K562 (cell line): ENCODE data around the gene PRKAG1. TPM values are rescaled to one million over a fixed set of nuclear protein-coding genes. Genes with fewer than 3 reads are reported as not detected.

Experiments used
- ATAC-seq: fragments of 200-7000 bp; cut with Tn5 transposase; 3 replicates; pipeline ENCODE4 v1.9.1; 2020; ENCODE audit warnings: moderate library complexity
- BruUV-seq: library from RNA; stranded (reverse); fragments of 400-500 nt; replicated peaks from 2 replicates; lab custom pipeline; 2021; lab: Mats Ljungman, UMichigan
- CTCF ChIA-PET: fragments of 300-600 bp; formaldehyde crosslinking; extraction: SDS; loops from one replicate; lab custom pipeline; 2021; ENCODE audit warnings: low intra/inter-chr PET ratio; lab: Yijun Ruan, JAX
- POLR2A ChIA-PET: fragments of 300-600, 350-650 bp; sonication (Branson Sonifier 250); formaldehyde crosslinking; extraction: SDS; loops from one replicate; lab custom pipeline; 2021; ENCODE audit warnings: antibody characterized with exemption, inconsistent platforms; lab: Yijun Ruan, JAX
- DNase-seq, 4 experiments: peaks; one replicate each; pipeline versions ENCODE4 v3.0.0 to v3.0.0-alpha.2; 2011 to 2018; ENCODE audit warnings: low spot score in 3 of 4, mixed read lengths in 3 of 4; ENCODE audit errors: extremely low read depth in 1 of 4
- FAIRE-seq: peaks from 2 replicates; lab custom pipeline; 2011; peaks lifted over from hg19 to GRCh38; lab: Jason Lieb, UNC
- H2AFZ ChIP-seq: 2 replicates; pipeline ENCODE4 v1.6.0; 2011; ENCODE audit warnings: low read depth, low read length, control low read depth, inconsistent platforms
- H3K27ac ChIP-seq: fragments of 200-600 bp; 3 replicates; pipeline ENCODE4 v1.8.0; 2011; ENCODE audit warnings: low read depth, mild to moderate bottlenecking, control low read depth, inconsistent platforms, low read length, moderate library complexity, mixed read lengths; ENCODE audit errors: extremely low read depth
- H3K27me3 ChIP-seq, 2 experiments: fragments of 300-600 bp in 1 of 2; 2 replicates in 1 of 2; 3 replicates in 1 of 2; pipeline versions ENCODE4 v1.6.0 to v1.8.0; 2011; ENCODE audit warnings: inconsistent platforms in 2 of 2, low read length in 2 of 2, mild to moderate bottlenecking in 1 of 2, mixed read lengths in 1 of 2, moderate library complexity in 1 of 2; ENCODE audit not compliant: control insufficient read depth in 2 of 2, insufficient read depth in 2 of 2
- H3K36me3 ChIP-seq: fragments of 300-600 bp; 3 replicates; pipeline ENCODE4 v1.8.0; 2011; ENCODE audit warnings: mild to moderate bottlenecking, low read length, inconsistent platforms; ENCODE audit not compliant: control insufficient read depth, insufficient read depth
- H3K4me1 ChIP-seq, 2 experiments: fragments of 200-600 bp in 1 of 2; replicated peaks in 1 of 2; 2 replicates in 1 of 2; 3 replicates in 1 of 2; pipeline versions ENCODE4 v1.5.1 to v1.8.0; 2011; ENCODE audit warnings: inconsistent platforms in 2 of 2, low read length in 2 of 2, mild to moderate bottlenecking in 1 of 2, mixed read lengths in 1 of 2, moderate library complexity in 1 of 2; ENCODE audit not compliant: control insufficient read depth in 2 of 2, insufficient read depth in 2 of 2
- H3K4me2 ChIP-seq: 2 replicates; pipeline ENCODE4 v1.6.1; 2011; ENCODE audit warnings: low read length, control low read depth, inconsistent platforms, mixed read lengths; ENCODE audit not compliant: insufficient read depth
- H3K4me3 ChIP-seq: fragments of 200-600 bp; sonication (generic), shearing (Covaris generic); 2 replicates; pipeline ENCODE4 v1.5.1; 2016; ENCODE audit warnings: control low read depth, inconsistent platforms
- H3K79me2 ChIP-seq: fragments of 200-600 bp; 3 replicates; pipeline ENCODE4 v1.8.0; 2011; ENCODE audit warnings: low read length, inconsistent platforms; ENCODE audit not compliant: control insufficient read depth, insufficient read depth
- H3K9ac ChIP-seq, 2 experiments: 2 replicates each; pipeline versions ENCODE4 v1.6.0 to v1.6.1; 2011; ENCODE audit warnings: low read depth in 2 of 2, low read length in 2 of 2, control low read depth in 1 of 2, inconsistent platforms in 1 of 2, mild to moderate bottlenecking in 1 of 2, mixed read lengths in 1 of 2; ENCODE audit not compliant: insufficient read depth in 1 of 2
- H3K9me1 ChIP-seq: one replicate; pipeline ENCODE4 v1.6.0; 2011; ENCODE audit warnings: inconsistent platforms, mild to moderate bottlenecking, low read length, moderate library complexity; ENCODE audit not compliant: control insufficient read depth, insufficient read depth
- H3K9me3 ChIP-seq: replicated peaks from 2 replicates; pipeline ENCODE4 v1.5.1; 2011; ENCODE audit warnings: low read depth, low read length, inconsistent platforms; ENCODE audit not compliant: control insufficient read depth, insufficient read depth
- H4K20me1 ChIP-seq: replicated peaks from 2 replicates; pipeline ENCODE4 v1.6.1; 2011; ENCODE audit warnings: low read length, inconsistent platforms, mixed read lengths; ENCODE audit not compliant: control insufficient read depth, insufficient read depth
- BRD4 ChIP-seq: fragments of 200-600 bp; sonication (generic); IDR thresholded peaks from 2 replicates; pipeline ENCODE4 v1.6.1; 2017; ENCODE audit warnings: inconsistent platforms
- CREB3L1 ChIP-seq: fragments of 450-650 bp; IDR thresholded peaks from 2 replicates; pipeline ENCODE4 v1.6.1; 2014; ENCODE audit warnings: low read depth, mild to moderate bottlenecking, moderate library complexity, borderline replicate concordance
- FOXJ3 ChIP-seq: sonication (generic); formaldehyde crosslinking; IDR thresholded peaks from 2 replicates; pipeline ENCODE4 v1.4.0; 2020; ENCODE audit warnings: mild to moderate bottlenecking, missing genetic modification reagents
- KLF10 ChIP-seq: fragments of 250-450 bp; sonication (Bioruptor Pico); IDR thresholded peaks from 2 replicates; pipeline ENCODE4 v1.6.1; 2021; ENCODE audit warnings: matching md5 sums
- NFXL1 ChIP-seq: fragments of 450-650 bp; formaldehyde crosslinking; IDR thresholded peaks from 2 replicates; pipeline ENCODE4 v1.4.0; 2021; ENCODE audit warnings: mild to moderate bottlenecking
- TCF7 ChIP-seq: sonication (generic); IDR thresholded peaks from 2 replicates; pipeline ENCODE4 v1.6.1; 2016; ENCODE audit warnings: antibody characterized with exemption, borderline replicate concordance
- ZBTB2 ChIP-seq: fragments of 450-650 bp; IDR thresholded peaks from 2 replicates; pipeline ENCODE4 v1.6.1; 2016; ENCODE audit warnings: antibody characterized with exemption
- ZMIZ1 ChIP-seq, 2 experiments: fragments of 150-350 bp in 1 of 2; IDR thresholded peaks; 2 replicates each; pipeline ENCODE4 v1.6.1; 2012 to 2016; ENCODE audit warnings: low read depth in 2 of 2, low read length in 2 of 2, mild to moderate bottlenecking in 1 of 2, moderate library complexity in 1 of 2
- ZNF551 ChIP-seq: fragments of 250-450 bp; sonication (Bioruptor Pico); IDR thresholded peaks from 2 replicates; pipeline ENCODE4 v1.5.0; 2021; ENCODE audit warnings: mild to moderate bottlenecking, moderate library complexity
- ZNF780A ChIP-seq: fragments of 250-450 bp; sonication (Bioruptor Pico); IDR thresholded peaks from 2 replicates; pipeline ENCODE4 v1.5.0; 2021; ENCODE audit warnings: mild to moderate bottlenecking
- WGBS: fragments of 100-300 bp; shearing (Covaris generic); methylation state at CpG from one replicate; pipeline ENCODE4 v1.1.6; 2016; ENCODE audit warnings: low coverage, mixed read lengths; ENCODE audit not compliant: insufficient coverage; ENCODE audit errors: missing lambda C conversion rate; 5-methylcytosine and 5-hydroxymethylcytosine counted together
- in situ Hi-C: fragments of 300-500 bp; cut with MboI; formaldehyde crosslinking; loops from 4 replicates; pipeline ENCODE4 v1.15.0; 2018; ENCODE audit warnings: inconsistent platforms, mixed read lengths
- intact Hi-C: fragments of 100-400 bp; cut with micrococcal nuclease; formaldehyde crosslinking; loops from 2 replicates; pipeline ENCODE4 v1.14.2; 2022
- polyA plus RNA-seq, 8 experiments: library from polyadenylated mRNA; depleted of rRNA in 4 of 8; stranded (reverse) in 5 of 8; unstranded in 3 of 8; fragments of >200 nt; fragmentation: Nextera tagmentation in 2 of 8; fragmentation: Illumina TruSeq in 1 of 8; extraction: Ambion mirVana in 2 of 8; extraction: Trizol in 1 of 8; gene quantifications; 2 replicates each; pipeline versions ENCODE4 v1.2.1 to v1.2.3, GENCODE V29; 2011 to 2014; ENCODE audit warnings: inconsistent platforms in 1 of 8, missing spikeins in 1 of 8
- total RNA-seq, 7 experiments: library from RNA; depleted of rRNA in 6 of 7; stranded (reverse); fragments of >200 nt in 6 of 7; fragmentation: Illumina TruSeq in 2 of 7; extraction: Trizol in 2 of 7; gene quantifications; 2 replicates each; pipeline versions ENCODE4 v1.2.1 to v1.2.3, GENCODE V29; 2011 to 2021; ENCODE audit warnings: low replicate concordance in 1 of 7
- TF ChIP-seq, protein P1 (sequence below): fragments of 450-650 bp; conservative IDR thresholded peaks from 2 replicates; pipeline ENCODE4 v1.6.1; 2016; ENCODE audit warnings: missing genetic modification characterization, low read depth, mild to moderate bottlenecking, missing compliant biosample characterization, moderate library complexity

PRKAG1 gene
- total and polyA plus RNA-seq, 9 of the 15 experiments (the other 6 are each of a cell fraction or from before 2014, with no cell fraction given): 51.1 to 126 (median 79.1) TPM

- FAIRE-seq: no peak
- POLR2A ChIA-PET: interaction anchor here (0.7 to 12.9 kb wide), 4 partner anchors 9 to 17 kb away, joined by 3 to 78 read pairs (median 7); partner anchors contain the start of gene PRKAG1
These were observed 17.5 kb upstream of the PRKAG1 start for GRCh38 chr12:49036029-49036428.

More at GRCh38 chr12:49036029-49036428, 17.5 kb upstream of the PRKAG1 start:
- Histone ChIP-seq H3K27me3 (no peaks in the 10 kb centered on the region), H3K4me2 (no peak overlapping the region), H3K9me1 (no peaks in the 10 kb centered on the region), H3K4me3 (no peak overlapping the region), H3K9me3 (no peaks in the 10 kb centered on the region), H2AFZ (no peak overlapping the region), H3K36me3 (peaks cover 97% of the 10 kb centered on the region; the same call in 2 of the 3 replicates), H3K4me1 (peaks cover 0 to 13% of the 10 kb centered on the region in 2 experiments; a peak in 1 of 5 replicates), H3K79me2 (no peaks in the 10 kb centered on the region), H4K20me1 (no peaks in the 10 kb centered on the region; the same call in 1 of the 2 replicates), H3K9ac (no peak overlapping the region), H3K27ac (no peak overlapping the region)
- 85% methylated on average over 2 of the region's 4 CpGs for WGBS
- intact Hi-C loops (no loop called here), in situ Hi-C loops (no loop called here)
- DNase-seq: no peak
- ATAC-seq: no peak
- no TSS peak for BruUV-seq
- TF ChIP-seq ZMIZ1 (IDR thresholded peaks at IDR 0.05; ENCODE audit: low read depth in 2 of 2, low read length in 2 of 2) (no peak), TCF7 (no peak), KLF10 (no peak), CREB3L1 (no peak), FOXJ3 (CRISPR knock-in tag) (no peak), ZNF551 (CRISPR knock-in tag) (no peak), ZBTB2 (no peak), ZNF780A (CRISPR knock-in tag) (no peak), NFXL1 (CRISPR knock-in tag) (no peak), BRD4 (no peak)
- TF ChIP-seq, protein P1, sequence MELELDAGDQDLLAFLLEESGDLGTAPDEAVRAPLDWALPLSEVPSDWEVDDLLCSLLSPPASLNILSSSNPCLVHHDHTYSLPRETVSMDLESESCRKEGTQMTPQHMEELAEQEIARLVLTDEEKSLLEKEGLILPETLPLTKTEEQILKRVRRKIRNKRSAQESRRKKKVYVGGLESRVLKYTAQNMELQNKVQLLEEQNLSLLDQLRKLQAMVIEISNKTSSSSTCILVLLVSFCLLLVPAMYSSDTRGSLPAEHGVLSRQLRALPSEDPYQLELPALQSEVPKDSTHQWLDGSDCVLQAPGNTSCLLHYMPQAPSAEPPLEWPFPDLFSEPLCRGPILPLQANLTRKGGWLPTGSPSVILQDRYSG: no peak
- CTCF ChIA-PET: no interaction called here
